COLO829 (cell line): ENCODE data around the gene UBR3.
"Not testable (repeated sequence)": the region's sequence is repeated elsewhere in the genome, so short reads cannot be mapped to it uniquely, and the experiment has no call there.

ENCODE experiments used
- DNase-seq: peaks from one replicate; pipeline ENCODE4 v3.0.0; 2012; ENCODE audit warnings: low spot score

The UBR3 gene, protein sequence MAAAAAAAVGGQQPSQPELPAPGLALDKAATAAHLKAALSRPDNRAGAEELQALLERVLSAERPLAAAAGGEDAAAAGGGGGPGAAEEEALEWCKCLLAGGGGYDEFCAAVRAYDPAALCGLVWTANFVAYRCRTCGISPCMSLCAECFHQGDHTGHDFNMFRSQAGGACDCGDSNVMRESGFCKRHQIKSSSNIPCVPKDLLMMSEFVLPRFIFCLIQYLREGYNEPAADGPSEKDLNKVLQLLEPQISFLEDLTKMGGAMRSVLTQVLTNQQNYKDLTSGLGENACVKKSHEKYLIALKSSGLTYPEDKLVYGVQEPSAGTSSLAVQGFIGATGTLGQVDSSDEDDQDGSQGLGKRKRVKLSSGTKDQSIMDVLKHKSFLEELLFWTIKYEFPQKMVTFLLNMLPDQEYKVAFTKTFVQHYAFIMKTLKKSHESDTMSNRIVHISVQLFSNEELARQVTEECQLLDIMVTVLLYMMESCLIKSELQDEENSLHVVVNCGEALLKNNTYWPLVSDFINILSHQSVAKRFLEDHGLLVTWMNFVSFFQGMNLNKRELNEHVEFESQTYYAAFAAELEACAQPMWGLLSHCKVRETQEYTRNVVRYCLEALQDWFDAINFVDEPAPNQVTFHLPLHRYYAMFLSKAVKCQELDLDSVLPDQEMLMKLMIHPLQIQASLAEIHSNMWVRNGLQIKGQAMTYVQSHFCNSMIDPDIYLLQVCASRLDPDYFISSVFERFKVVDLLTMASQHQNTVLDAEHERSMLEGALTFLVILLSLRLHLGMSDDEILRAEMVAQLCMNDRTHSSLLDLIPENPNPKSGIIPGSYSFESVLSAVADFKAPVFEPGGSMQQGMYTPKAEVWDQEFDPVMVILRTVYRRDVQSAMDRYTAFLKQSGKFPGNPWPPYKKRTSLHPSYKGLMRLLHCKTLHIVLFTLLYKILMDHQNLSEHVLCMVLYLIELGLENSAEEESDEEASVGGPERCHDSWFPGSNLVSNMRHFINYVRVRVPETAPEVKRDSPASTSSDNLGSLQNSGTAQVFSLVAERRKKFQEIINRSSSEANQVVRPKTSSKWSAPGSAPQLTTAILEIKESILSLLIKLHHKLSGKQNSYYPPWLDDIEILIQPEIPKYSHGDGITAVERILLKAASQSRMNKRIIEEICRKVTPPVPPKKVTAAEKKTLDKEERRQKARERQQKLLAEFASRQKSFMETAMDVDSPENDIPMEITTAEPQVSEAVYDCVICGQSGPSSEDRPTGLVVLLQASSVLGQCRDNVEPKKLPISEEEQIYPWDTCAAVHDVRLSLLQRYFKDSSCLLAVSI (N-terminal part only)

GRCh38 chr2:169827272-169828140, at the start of gene UBR3:
UBR3 (plus strand) TSS chr2:169827454; CDS start chr2:169827508, 54 bp downstream.
- DNase-seq: peak; percentile 96

- no peak for DNase-seq
These were observed 48.8 kb upstream of the UBR3 start for GRCh38 chr2:169778446-169778845.

DNA sequence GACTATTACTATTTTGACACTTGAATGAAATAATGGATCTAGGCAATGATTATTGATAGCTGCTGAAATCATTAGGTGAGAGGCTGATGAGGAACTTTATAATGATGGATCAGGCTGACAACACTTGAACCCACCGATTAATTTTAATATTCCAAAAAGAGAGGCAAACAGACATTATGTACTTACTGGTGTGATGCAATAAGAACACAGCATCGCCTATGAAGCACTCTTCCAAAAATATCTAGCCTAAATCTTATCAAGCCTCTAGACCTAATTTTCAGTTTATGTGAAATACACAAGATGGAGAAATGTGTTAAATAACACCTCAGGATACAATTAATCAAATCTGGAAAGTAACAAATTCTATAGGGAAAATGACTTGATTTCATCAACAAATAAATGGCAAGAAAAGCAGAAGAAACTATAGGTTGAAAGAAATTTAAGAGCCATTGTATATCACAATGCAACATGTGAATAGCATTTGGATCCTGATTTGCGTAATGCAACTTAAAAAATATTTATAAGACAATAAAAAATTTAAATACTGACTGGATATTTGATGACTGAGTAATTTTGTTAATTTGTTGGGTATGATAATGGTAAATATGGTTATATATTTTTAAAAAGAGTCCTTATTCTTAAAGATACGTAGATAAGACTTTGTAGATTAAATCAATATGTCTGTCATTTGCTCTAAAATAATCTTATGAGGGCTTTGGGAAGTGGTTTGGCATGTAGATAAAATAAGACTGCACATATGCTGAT, 45.8 kb upstream of the UBR3 start:
- DNase-seq: no peak

- DNase-seq: no peak
These were observed 44.7 kb upstream of the UBR3 start for GRCh38 chr2:169782513-169782912.

DNA sequence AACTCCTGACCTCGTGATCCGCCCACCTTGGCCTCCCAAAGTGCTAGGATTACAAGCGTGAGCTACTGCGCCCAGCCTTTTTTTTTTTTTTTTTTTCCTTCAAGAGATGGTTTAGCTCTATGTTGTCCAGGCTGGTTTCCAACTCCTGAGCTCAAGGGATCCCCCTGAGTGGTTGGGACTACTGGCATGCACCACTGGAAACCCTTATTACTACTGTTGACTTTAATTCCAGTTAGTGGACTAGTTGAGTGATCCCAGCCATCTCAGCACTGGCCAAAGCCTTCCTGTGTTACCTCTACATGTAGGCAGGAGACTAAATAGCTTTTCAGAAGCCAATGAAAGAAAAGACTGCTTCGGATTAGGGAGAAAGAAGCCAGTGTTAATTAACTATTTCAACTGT, 36.7 kb upstream of the UBR3 start:
- DNase-seq: no peak

DNA sequence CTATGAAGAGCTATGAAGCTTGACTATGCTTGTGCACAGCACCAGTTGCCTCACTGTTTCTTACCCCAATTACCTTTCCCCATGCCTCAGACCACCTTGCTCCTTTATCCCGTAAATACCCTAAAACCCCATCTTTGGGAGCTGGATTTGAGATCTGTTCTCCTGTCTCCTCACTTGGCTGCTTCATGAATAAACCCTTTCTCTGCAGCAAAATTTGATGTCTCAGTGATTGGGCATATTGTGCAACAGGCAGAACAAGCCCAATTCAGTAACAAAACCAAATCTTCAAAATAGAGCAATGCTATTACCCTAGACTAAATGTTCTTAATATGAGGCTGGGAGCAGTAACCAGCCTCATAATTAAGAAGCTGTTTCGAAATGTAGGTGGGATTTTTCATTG, 32.1 kb upstream of the UBR3 start:
- DNase-seq: no peak

- DNase-seq: no peak
These were observed 30.8 kb upstream of the UBR3 start for GRCh38 chr2:169796441-169796840.

DNA sequence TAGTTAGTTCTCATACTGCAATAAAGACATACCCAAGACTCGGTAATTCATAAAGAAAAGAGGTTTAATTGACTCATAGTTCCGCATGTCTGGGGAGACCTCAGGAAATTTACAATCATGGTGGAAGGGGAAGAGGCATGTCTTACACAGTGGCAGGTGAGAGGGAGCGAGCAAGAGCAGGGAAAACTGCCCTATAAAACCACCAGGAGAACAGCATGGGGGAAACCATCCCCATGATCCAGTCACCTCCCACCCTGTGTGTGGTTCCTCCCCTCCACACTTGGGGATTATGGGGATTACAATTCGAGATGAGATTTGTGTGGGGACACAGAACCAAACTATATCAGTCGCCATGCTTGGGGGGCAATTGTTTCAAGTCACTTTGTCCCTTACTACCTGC, 29.7 kb upstream of the UBR3 start:
- DNase-seq: no peak

GRCh38 chr2:169798397-169798717, 28.9 kb upstream of the UBR3 start:
- DNase-seq: no peak

- DNase-seq: peak; percentile 76
These were observed 28.3 kb upstream of the UBR3 start, which contains the start of gene SSB for GRCh38 chr2:169798718-169799592. SSB (plus strand) TSS chr2:169798871; CDS start chr2:169800961, 2,090 bp downstream.

DNA sequence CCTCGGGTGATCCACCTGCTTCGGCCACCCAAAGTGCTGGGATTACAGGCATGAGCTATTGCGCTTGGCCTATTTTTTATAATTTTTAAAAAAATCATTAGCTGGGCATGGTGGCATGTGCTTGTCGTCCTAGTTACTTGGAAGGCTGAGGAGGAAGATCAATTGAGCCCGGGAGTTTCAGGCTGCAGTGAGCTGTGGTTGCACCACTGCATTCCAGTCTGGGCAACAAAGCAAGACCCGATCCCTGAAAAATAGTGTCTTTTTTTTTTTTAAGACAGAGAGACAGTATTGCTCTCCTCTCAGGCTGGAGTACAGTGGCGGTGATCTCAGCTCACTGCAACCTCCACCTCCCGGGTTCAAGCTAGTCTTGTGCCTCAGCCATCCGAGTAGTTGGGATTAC, 23.8 kb upstream of the UBR3 start:
- DNase-seq: no peak

GRCh38 chr2:169806586-169806985, 20.7 kb upstream of the UBR3 start:
- no peak for DNase-seq

DNA sequence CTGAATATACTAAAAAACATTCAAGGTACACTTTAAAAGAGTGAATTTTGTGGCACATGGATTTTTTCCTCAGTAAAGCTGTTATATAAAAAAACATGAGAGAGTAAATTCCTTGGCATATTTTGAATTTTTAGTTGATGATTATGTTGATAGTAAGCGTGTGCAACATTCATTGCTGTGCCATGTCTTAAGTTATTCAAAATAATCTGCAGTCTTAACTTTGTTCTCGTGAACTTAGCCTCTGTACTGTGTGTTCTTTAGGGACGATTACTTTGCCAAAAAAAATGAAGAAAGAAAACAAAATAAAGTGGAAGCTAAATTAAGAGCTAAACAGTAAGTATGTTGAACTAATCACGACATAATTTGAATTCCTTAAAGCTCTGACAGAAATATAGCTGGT, 19.0 kb upstream of the UBR3 start:
- no peak for DNase-seq

GRCh38 chr2:169815849-169816248, 11.4 kb upstream of the UBR3 start:
- DNase-seq: no peak

DNA sequence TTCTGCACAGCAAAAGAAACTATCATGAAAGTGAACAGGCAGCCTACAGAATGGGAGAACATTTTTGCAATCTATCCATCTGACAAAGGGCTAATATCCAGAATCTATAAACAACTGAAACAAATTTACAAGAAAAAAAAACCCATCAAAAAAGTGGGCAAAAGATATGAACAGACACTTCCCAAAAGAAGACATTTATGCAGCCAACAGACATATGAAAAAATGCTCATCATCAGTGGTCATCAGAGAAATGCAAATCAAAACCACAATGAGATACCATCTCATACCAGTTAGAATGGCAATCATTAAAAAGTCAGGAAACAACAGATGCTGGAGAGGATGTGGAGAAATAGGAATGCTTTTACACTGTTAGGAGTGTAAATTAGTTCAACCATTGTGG, 10.3 kb upstream of the UBR3 start:
- not testable (repeated sequence) for DNase-seq

DNA sequence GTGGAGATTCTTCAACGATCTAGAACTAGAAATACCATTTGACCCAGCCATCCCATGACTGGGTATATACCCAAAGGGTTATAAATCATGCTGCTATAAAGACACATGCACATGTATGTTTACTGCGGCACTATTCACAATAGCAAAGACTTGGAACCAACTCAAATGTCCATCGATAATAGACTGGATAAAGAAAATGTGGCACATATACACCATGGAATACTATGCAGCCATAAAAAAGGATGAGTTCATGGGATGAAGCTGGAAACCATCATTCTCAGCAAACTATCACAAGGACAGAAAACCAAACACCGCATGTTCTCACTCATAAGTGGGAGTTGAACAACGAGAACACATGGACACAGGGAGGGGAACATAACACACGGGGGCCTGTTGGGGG, 9.9 kb upstream of the UBR3 start:
- not testable (repeated sequence) for DNase-seq

DNA sequence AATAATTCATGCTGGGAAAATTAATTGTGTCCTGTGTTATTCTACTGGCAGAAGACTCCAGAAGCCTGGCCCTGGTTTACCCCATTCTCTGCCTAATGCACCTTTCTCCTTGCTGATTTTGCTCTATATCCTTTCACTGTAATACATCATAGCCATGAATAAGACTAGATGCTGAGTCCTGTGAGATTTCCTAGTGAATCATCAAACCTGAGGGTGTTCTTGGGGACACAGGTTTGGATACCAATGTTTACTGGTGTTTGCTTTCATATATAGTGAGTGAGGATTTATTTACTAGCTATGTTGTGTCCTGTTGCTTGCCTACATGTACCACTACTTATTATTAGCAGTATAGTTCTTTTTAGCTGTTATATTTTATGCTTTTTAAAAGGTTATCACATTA, 9.0 kb upstream of the UBR3 start:
- no peak for DNase-seq

- DNase-seq: no peak
These were observed 8.1 kb upstream of the UBR3 start for GRCh38 chr2:169819106-169819505.

DNA sequence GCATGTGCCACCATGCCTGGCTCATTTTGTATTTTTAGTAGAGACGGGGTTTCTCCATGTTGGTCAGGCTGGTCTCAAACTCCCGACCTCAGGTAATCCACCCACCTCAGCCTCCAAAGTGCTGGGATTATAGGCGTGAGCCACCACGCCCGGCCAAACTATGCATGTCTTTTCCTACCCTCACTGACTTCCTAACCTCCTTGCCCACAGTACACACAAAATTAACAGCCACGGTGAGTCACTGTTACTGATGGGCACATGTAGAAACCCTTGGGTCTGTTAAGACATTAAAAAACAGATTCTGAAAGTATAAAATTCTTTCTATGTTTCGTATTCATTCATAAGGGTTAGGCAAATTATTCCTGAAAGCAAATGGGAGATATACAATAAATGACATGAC, 7.2 kb upstream of the UBR3 start:
- DNase-seq: not testable (repeated sequence)

GRCh38 chr2:169822036-169822435, 5.2 kb upstream of the UBR3 start:
- DNase-seq: no peak
